ENCODE measurements around the gene UBE2J1.

The UBE2J1 gene

GRCh38 chr6:89278956-89279355 lies 73.6 kb downstream of the UBE2J1 start:
- no peak for DNase-seq (ENCODE audit: low read depth, low spot score)
- no peaks in the 10 kb centered on the region for H3K9me3 ChIP-seq (ENCODE audit: control insufficient read depth, insufficient read depth, low read length)
- no peak overlapping the region for H3K4me3 ChIP-seq (ENCODE audit: low read length)
- H3K27me3 ChIP-seq (ENCODE audit: control insufficient read depth, insufficient read depth, low read length), result no peaks in the 10 kb centered on the region
- no CpG with 5 or more reads among the region's 9 CpGs for WGBS (ENCODE audit: insufficient coverage, insufficient read length)
- no peaks in the 10 kb centered on the region for H3K36me3 ChIP-seq (ENCODE audit: control insufficient read depth, insufficient read depth, low read length)
- H3K4me1 ChIP-seq (ENCODE audit: control insufficient read depth, insufficient read depth, low read length), result no peaks in the 10 kb centered on the region
- H3K27ac ChIP-seq (ENCODE audit: low read length), result no peak overlapping the region
